ENCODE data around the gene CTNNA3.

DNA sequence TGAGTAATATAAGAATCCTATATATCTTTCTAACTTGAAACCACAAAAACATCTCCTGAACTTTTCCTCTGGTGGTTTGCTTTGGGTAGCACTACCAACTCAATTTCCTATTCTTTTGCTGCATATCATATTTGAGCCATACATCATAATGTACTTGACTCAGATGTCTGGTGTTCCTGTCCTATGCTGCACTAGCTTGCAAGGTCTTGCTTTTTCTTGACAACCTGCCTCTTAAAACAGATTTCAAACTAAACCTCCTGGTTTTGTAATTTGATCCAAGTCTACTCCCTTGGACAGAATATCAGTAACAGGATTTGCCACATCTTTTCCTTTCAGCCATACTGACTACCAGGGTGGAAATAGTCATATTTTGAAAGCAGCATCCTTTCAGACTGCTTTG, 1290.4 kb downstream of the CTNNA3 start:
- TF ChIP-seq CTCF (IDR thresholded peaks at IDR 0.05 in 8 of 11, conservative IDR thresholded peaks at IDR 0.05 in 3 of 11): no peak
- TF ChIP-seq POLR2AphosphoS5 (IDR thresholded peaks at IDR 0.05): no peak
- no peak for TF ChIP-seq POLR2A (IDR thresholded peaks at IDR 0.05)

Data from spleen (tissue), 7 donors.